GM18498 (cell line): ENCODE results near the gene ACTL6B.
"Not testable (repeated sequence)": the region's sequence is repeated elsewhere in the genome, so short reads cannot be mapped to it uniquely, and the experiment has no call there.

Source experiments
- ATAC-seq: cut with Tn5 transposase; IDR thresholded peaks from one replicate; pipeline ENCODE4 v1.9.1; 2021; ENCODE audit warnings: mild to moderate bottlenecking, moderate library complexity; ENCODE audit not compliant: unreplicated experiment

The ACTL6B gene

GRCh38 chr7:100671353-100672327 is 15.4 kb upstream of the ACTL6B start:
- ATAC-seq, result no peak

DNA sequence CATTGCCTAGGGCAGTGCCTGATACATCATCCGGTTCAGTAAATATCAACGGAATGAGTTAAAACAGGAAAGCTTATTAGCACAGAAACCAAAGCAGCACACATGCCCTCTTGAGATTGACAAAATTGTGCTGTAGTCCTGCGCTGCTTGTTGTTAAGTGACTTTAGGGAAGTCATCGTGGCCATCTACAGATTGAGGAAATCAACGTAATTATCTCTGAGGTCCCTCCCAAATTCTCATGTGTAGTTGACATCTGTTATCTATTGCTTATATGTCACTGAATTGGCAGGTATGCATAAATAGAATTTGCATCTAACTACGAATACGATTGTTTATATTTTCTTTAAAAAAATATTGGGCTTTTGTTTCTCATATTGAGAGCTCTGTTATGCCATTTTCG is 13.8 kb upstream of the ACTL6B start:
- ATAC-seq, result no peak

DNA sequence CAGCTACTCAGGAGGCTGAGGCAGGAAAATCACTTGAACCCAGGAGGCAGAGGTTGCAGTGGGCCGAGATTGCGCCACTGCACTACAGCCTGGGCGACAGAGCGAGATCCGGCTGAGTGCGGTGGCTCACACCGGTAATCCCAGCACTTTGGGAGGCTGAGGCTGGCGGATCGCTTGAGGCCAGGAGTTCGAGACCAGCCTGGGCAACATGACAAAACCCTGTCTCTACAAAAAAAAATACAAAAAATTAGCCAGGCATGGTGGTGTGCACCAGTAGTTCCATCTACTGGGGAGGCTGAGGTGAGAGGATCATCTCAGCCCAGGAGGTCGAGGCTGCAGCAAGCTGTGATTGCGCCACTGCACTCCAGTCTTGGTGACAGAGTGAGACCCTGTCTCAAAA is 12.9 kb upstream of the ACTL6B start:
- not testable (repeated sequence) for ATAC-seq

DNA sequence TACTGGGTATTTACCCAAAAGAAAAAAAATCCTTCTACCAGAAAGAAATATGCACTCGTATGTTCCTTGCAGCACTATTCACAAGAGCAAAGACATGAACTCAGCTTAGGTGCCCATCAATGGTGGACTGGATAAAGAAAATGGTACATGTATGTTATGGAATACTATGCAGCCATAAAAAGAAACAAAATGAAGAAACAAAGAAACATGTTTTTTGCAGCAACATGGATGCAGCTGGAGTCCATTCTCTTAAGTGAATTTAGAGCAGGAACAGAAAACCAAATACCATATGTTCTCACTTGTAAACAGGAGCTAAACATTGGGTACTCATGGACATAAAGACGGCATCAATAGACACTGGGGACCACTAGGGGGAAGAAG is 11.8 kb upstream of the ACTL6B start:
- ATAC-seq, result no peak

DNA sequence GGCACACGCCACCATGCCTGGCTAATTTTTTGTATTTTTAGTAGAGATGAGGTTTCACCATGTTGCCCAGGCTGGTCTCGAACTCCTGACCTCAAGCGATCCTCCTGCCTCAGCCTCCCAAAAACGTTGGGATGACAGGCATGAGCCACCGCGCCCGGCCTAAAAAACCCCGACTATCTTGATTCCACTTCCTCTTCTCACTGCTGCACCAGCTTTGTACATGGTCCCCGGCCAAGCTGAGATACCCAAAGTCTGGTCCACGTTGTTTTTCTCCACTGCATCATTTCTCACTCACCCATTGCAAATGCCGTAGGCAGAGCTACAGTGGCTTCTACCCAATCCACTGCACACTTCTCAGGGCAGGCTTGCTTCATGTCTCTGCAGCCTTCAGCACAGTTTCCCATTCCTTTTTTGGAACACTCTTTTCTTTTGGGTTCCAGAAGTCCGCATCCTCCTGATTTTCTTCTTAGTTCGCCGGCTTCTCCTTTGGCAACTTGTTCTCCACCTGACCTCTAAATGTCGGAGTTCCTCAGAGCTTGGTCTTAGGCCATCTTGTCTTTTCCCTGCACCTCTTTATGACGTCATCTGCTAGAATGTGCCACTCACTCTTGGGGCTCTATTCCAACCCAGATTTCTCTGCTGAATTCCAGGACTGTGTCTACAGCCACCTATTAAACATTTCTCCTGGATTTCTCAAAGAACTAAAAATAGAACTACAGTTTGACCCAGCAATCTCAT is 11.3 kb upstream of the ACTL6B start:
- ATAC-seq, result no peak

DNA sequence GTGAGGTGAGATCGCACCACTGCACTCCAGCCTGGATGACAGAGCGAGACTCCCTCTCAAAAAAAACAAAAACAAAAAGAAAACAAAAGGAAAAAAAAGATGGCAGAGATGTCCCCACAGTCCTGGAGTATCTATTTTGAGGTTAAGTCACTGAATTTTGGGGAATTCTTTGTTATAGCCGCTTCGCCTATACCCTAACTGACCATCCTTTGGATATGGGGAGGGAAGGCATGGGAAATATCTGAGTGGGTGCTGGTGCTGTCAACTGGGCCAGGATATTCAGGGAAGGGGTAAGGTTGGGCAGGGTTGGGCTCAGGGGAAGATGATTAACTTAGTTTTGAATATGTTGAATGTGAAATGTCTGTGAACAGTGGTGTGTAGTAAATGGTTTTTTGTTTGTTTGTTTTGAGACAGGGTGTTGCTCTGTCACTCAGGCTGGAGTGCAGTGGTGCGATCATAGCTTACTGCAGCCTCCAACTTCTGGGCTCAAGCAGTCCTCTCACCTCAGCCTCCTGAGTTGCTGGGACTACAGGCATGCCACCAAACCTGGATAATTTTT is 9.0 kb upstream of the ACTL6B start:
- no peak for ATAC-seq

DNA sequence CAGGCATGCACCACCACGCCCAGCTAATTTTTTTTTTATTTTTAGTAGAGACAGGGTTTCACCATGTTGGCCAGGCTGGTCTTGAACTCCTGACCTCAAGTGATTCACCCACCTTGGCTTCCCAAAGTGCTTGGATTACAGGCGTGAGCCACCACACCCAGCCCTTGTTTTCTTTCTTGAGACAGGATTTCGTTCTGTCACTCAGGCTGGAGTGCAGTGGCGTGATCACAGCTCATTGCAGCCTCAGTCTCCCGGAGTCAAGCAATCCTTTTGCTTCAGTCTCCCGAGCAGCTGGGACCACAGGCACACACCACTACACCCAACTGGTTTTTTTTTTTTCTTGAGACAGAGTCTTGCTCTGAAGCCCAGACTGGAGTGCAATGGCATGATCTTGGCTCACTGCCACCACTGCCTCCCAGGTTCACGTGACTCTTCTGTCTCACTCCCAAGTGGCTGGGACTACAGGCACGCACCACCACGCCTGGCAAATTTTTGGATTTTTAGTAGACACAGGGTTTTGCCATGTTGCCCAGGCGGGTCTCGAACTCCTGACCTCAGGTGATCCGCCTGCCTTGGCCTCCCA is 6.0 kb upstream of the ACTL6B start:
- not testable (repeated sequence) for ATAC-seq

GRCh38 chr7:100654908-100655831 is 1.1 kb downstream of the ACTL6B start:
- no peak for ATAC-seq

- no peak for ATAC-seq
Observed at GRCh38 chr7:100649826-100650565, 6.3 kb downstream of the ACTL6B start.

- peak; percentile 50 for ATAC-seq
Observed at GRCh38 chr7:100642534-100642907, 13.7 kb downstream of the ACTL6B start.

- no peak for ATAC-seq
Observed at GRCh38 chr7:100641860-100642533, 14.3 kb downstream of the ACTL6B start.

DNA sequence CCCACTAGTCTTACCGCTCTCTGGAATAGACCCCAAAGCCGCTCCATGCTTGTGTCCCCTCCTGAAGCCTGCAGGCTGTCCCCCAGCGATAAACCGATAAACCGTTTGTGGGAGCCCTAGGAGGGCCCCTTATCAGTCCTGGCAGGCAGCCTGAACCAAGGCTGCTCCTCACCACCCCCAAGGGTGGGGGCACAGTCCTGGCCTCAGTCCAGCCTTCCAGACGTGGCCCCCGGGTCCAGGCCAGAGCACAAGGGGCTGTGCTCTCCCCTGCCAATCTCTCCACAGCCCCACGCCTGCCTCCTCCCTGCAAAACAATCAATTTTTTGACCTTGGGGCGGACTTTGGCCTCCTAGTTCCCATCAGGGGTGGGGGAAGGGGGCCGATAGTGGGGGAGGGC is 14.8 kb downstream of the ACTL6B start, which contains the start of gene TFR2:
Gene TFR2 (minus strand): TSS at position 90 of the 397 bp plus-strand sequence. CDS start 43 bp downstream, at position 47.
- ATAC-seq, result no peak

DNA sequence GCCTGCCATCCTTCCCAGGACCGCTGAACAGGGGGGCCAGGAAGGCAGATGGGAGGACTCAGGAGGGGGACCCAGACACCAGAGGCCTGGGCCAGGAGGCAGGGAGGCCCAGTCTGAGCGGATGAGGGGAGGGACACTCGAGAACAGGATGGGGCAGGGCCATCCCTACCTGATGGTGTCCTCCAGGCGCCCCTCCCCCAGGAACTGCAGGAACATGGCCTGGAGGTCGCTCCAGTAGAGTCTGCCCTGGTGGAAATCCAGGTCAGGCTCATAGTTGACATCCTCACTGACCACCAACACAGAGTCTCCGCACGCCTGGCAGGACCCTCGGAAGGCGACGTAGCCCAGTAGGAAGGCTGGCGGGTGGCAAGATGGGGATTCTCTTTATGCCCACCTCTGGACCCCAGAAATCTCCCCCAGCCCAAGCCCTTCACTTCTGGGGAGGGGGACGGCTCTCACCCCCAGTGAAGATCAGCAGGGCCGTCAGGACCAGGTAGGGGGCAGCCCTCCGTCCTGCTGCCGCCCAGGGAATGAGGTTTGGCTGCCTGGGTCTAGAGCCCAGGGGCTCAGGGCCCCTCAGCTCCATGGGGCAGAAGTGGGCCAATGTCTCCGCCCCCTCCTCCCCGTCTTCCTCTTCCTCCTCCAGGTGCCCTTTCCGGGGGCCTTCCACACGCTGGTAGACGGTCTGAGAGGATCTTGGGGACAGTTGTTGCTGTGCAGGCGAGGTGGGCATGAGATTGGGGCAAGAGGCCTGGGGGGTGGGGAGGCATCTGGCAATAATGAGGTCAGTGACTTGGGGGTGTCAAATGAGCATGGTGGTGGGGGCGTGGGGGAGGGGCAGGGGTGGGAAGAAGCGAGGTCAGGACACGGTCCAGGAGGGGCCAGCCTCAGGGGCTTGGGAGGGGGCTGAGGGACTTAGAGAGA is 15.5 kb downstream of the ACTL6B start:
- ATAC-seq, result no peak

GRCh38 chr7:100639995-100640516 is 16.2 kb downstream of the ACTL6B start:
- no peak for ATAC-seq

DNA sequence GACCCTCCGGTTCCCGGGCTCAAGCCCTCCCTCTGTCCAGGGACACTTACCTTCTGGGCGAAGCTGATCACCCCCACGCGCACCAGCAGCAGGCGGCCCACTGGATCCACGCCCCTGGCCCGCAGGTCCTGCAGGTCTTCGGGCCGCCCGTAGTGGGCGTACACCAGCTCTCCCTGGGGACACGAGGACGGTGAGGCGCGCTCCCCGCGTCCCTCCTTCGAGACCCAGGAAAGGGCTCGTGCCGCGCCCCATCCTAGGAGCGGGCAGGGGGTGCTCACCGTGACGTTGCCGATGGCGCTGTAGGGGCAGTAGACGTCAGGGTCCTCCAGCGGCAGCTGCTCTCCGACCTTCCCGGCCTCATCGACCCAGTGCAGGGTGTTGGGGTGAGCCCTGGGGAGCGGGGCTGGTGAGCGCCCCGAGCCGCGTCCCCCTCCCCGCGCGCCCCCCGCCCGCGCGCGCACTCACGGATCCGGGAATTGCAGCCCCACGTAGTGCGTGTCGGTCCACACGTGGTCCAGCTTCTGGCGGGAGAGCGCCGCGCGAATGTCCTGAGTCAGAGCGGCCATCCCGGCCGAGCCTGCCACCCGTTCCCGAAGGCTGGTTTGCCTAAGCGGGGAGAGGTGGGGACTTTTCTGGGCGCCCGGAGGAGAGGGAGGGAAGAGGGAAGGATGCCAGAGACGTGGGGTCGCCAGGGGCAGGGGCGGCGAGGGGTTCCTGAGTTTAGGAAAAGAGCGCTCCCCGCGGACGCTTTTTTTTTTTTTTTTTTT is 23.1 kb downstream of the ACTL6B start:
- ATAC-seq, result peak; percentile 71

DNA sequence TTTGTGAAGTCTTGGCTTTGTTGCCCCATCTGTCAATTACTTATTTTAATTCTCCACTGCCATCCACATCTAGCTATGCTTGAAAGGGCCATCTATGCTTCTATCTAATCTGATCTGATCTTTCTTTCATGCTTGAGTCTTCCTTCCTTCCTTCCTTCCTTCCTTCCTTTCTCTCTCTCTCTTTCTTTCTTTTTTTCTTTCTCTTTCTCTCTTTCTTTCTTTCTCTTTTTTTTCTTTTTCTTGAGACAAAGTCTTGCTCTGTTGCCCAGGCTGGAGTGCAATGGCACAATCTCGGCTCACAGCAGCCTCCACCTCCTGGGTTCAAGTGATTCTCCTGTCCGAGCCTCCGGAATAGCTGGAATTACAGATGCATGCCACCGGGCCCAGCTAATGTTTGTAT is 26.2 kb downstream of the ACTL6B start:
- no peak for ATAC-seq
